ENCODE data around the gene MARCHF9. TPM values are rescaled to one million over a fixed set of nuclear protein-coding genes. Genes with fewer than 3 reads are reported as not detected.

Gene MARCHF9
- total RNA-seq, 6 experiments from 2014 or later: 2.1 to 3.9 (median 3.3) TPM

GRCh38 chr12:57764662-57765002, 9.7 kb downstream of the MARCHF9 start:
- intact Hi-C loops (cut with DNase I): no loop called here
- Histone ChIP-seq H3K4me3 (peak overlapping the region in 1 of 3 donors; percentile 35), H3K9me3 (no peaks in the 10 kb centered on the region), H3K4me1 (peaks cover 0 to 16% (median 0%) of the 10 kb centered on the region in 4 donors), H3K27me3 (peaks cover 4 to 9% of the 10 kb centered on the region in 2 donors), H3K36me3 (no peaks in the 10 kb centered on the region), H3K27ac (no peak overlapping the region)
- TF ChIP-seq, protein P1, sequence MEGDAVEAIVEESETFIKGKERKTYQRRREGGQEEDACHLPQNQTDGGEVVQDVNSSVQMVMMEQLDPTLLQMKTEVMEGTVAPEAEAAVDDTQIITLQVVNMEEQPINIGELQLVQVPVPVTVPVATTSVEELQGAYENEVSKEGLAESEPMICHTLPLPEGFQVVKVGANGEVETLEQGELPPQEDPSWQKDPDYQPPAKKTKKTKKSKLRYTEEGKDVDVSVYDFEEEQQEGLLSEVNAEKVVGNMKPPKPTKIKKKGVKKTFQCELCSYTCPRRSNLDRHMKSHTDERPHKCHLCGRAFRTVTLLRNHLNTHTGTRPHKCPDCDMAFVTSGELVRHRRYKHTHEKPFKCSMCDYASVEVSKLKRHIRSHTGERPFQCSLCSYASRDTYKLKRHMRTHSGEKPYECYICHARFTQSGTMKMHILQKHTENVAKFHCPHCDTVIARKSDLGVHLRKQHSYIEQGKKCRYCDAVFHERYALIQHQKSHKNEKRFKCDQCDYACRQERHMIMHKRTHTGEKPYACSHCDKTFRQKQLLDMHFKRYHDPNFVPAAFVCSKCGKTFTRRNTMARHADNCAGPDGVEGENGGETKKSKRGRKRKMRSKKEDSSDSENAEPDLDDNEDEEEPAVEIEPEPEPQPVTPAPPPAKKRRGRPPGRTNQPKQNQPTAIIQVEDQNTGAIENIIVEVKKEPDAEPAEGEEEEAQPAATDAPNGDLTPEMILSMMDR (IDR thresholded peaks at IDR 0.05): no peak
- no peak for TF ChIP-seq POLR2A (IDR thresholded peaks at IDR 0.05)
- WGBS (ENCODE audit: insufficient coverage, low coverage, low lambda C conversion rate, missing lambda C conversion rate): 28% methylated on average over 3 of the region's 17 CpGs
- ATAC-seq (peak in 3 of 4 donors; percentile 10 to 17 (median 13)), DNase-seq (no peak)

DNA sequence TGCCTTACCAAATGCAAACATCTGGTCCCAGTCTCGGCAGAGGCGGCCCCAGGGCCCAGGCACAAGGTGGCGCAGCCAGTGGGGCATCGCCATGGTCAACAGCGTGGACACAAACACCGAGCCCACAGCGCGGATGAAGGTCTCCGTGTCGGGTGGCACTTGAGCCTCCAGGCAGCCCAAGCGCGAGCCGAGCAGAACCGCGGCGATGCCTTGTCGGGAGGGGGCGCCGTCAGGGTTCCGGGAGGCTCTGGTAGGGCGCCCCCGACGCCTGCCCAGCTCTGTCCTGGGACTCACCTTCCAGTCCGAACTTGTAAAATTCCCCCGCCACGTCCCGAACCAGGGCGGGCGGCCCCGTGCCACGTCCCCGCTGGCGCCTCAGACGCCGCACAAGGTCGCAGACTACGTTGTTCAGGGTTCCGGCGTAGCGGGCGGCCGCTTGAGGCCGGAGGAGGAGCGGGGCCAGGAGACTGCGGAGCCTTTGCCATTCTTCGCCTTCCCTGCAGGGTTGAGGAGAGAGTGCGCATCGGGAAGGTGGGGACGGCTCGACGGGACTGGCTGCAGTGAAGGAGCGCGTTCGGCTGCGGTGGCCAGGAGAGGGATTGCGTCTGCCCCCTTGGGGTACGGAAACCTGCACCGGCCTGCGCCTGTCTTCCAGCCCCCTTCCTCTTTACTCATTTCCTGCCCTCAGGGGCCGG, 10.2 kb downstream of the MARCHF9 start:
- ATAC-seq: peak; percentile 44 to 62 (median 59)

GRCh38 chr12:57765698-57766463, 11.0 kb downstream of the MARCHF9 start:
- Histone ChIP-seq H3K4me1 (peaks cover 0 to 16% (median 2%) of the 10 kb centered on the region in 4 donors), H3K4me3 (peak overlapping the region in 1 of 3 donors; percentile 26), H3K36me3 (no peaks in the 10 kb centered on the region), H3K9me3 (no peaks in the 10 kb centered on the region), H3K27ac (no peak overlapping the region), H3K27me3 (peaks cover 4 to 9% of the 10 kb centered on the region in 2 donors)
- DNase-seq (no peak), ATAC-seq (peak; percentile 35 to 55 (median 51))
- TF ChIP-seq, protein P1 (IDR thresholded peaks at IDR 0.05): no peak
- no peak for TF ChIP-seq POLR2A (IDR thresholded peaks at IDR 0.05)
- WGBS (ENCODE audit: insufficient coverage, low coverage, low lambda C conversion rate, missing lambda C conversion rate): 5% methylated on average over 17 of the region's 40 CpGs
- intact Hi-C loops (cut with DNase I): no loop called here

More for the DNA sequence above, 10.2 kb downstream of the MARCHF9 start:
- H3K4me3 ChIP-seq: peak overlapping the region in 2 of 3 donors; percentile 8 to 35
- WGBS (ENCODE audit: insufficient coverage, low coverage, low lambda C conversion rate, missing lambda C conversion rate): 0% methylated on average over 13 of the region's 60 CpGs
- peaks cover 4 to 9% of the 10 kb centered on the region in 2 donors for H3K27me3 ChIP-seq
- H3K36me3 ChIP-seq: no peaks in the 10 kb centered on the region
- DNase-seq: peak in 1 of 3 donors; percentile 49
- no peak overlapping the region for H3K27ac ChIP-seq
- intact Hi-C loops (cut with DNase I): no loop called here
- no peaks in the 10 kb centered on the region for H3K9me3 ChIP-seq
- TF ChIP-seq, protein P1 (IDR thresholded peaks at IDR 0.05): peak in 3 of 4 donors; percentile 18 to 35 (median 27)
- TF ChIP-seq POLR2A (IDR thresholded peaks at IDR 0.05): no peak
- H3K4me1 ChIP-seq: peaks cover 0 to 16% (median 0%) of the 10 kb centered on the region in 4 donors

- H3K9me3 ChIP-seq: no peaks in the 10 kb centered on the region
- WGBS (ENCODE audit: insufficient coverage, low coverage, low lambda C conversion rate, missing lambda C conversion rate): 4% methylated on average over 21 of the region's 38 CpGs
- no peak for DNase-seq
- ATAC-seq: peak in 3 of 4 donors; percentile 9 to 26 (median 19)
- peaks cover 0 to 22% (median 4%) of the 10 kb centered on the region in 4 donors for H3K4me1 ChIP-seq
- no peak within 1 kb of the TSS for H3K27ac ChIP-seq
- intact Hi-C loops (cut with DNase I): no loop called here
- peaks cover 4 to 9% of the 10 kb centered on the region in 2 donors for H3K27me3 ChIP-seq
- no peak for TF ChIP-seq POLR2A (IDR thresholded peaks at IDR 0.05)
- TF ChIP-seq, protein P1 (IDR thresholded peaks at IDR 0.05): no peak
- no peaks in the 10 kb centered on the region for H3K36me3 ChIP-seq
- peak within 1 kb of the TSS in 1 of 3 donors; percentile 26 for H3K4me3 ChIP-seq
Observed at GRCh38 chr12:57766464-57767304, 11.8 kb downstream of the MARCHF9 start, which contains the start of gene CYP27B1. CYP27B1 (minus strand) TSS chr12:57767078; CDS start chr12:57767041, 37 bp downstream.

Data from right lobe of liver (tissue), 6 donors.